PC-3 (cell line): ENCODE results near the gene ASB10. TPM values are rescaled to one million over a fixed set of nuclear protein-coding genes. Genes with fewer than 3 reads are reported as not detected.

Source experiments
- ATAC-seq: fragments of 200-7000 bp; cut with Tn5 transposase; 2 replicates; pipeline ENCODE4 v1.9.1; 2020; ENCODE audit warnings: mild to moderate bottlenecking, moderate library complexity
- BruUV-seq: library from RNA; stranded (reverse); fragments of 400-500 nt; replicated peaks from 2 replicates; lab custom pipeline; 2021; lab: Mats Ljungman, UMichigan
- CTCF ChIA-PET: fragments of 300-600 bp; sonication (Branson Sonifier 250); formaldehyde crosslinking; loops from one replicate; lab custom pipeline; 2022; ENCODE audit warnings: antibody characterized with exemption; lab: Charles Lee
- POLR2A ChIA-PET: fragments of 300-600 bp; sonication (Branson Sonifier 250); formaldehyde crosslinking; loops from one replicate; lab custom pipeline; 2022; ENCODE audit warnings: antibody characterized with exemption; ENCODE audit not compliant: unreplicated experiment; lab: Charles Lee
- DNase-seq: peaks from one replicate; pipeline ENCODE4 v3.0.0-alpha.2; 2015
- H2AFZ ChIP-seq: fragments of 300-600 bp; sonication (generic); 2 replicates; pipeline ENCODE4 v1.6.0; 2016; ENCODE audit warnings: antibody characterized with exemption, low read length
- H3F3A ChIP-seq: fragments of 300-600 bp; sonication (generic); one replicate; pipeline ENCODE4 v1.6.0; 2017; ENCODE audit warnings: antibody characterized with exemption, low read length, control low read depth, mild to moderate bottlenecking; ENCODE audit not compliant: unreplicated experiment
- H3K27ac ChIP-seq: fragments of 300-600 bp; sonication (generic); 2 replicates; pipeline ENCODE4 v1.5.1; 2016; ENCODE audit warnings: mild to moderate bottlenecking, low read length
- H3K27me3 ChIP-seq: fragments of 300-600 bp; sonication (generic); 2 replicates; pipeline ENCODE4 v1.6.1; 2016; ENCODE audit warnings: low read length, mixed read lengths
- H3K36me3 ChIP-seq: fragments of 300-600 bp; sonication (generic); 2 replicates; pipeline ENCODE4 v1.6.1; 2016; ENCODE audit warnings: low read depth, mixed run types, low read length, mixed read lengths
- H3K4me1 ChIP-seq: fragments of 300-600 bp; sonication (generic); 2 replicates; pipeline ENCODE4 v1.5.1; 2016; ENCODE audit warnings: low read length; ENCODE audit not compliant: insufficient read depth
- H3K4me2 ChIP-seq: fragments of 300-600 bp; sonication (generic); 2 replicates; pipeline ENCODE4 v1.6.0; 2016; ENCODE audit warnings: low read length
- H3K4me3 ChIP-seq: fragments of 300-600 bp; sonication (generic); 2 replicates; pipeline ENCODE4 v1.5.1; 2016; ENCODE audit warnings: mild to moderate bottlenecking, low read length, mixed read lengths
- H3K79me2 ChIP-seq: fragments of 300-600 bp; sonication (generic); 2 replicates; pipeline ENCODE4 v1.6.1; 2017; ENCODE audit warnings: low read length, mixed read lengths
- H3K9ac ChIP-seq: fragments of 300-600 bp; sonication (generic); 2 replicates; pipeline ENCODE4 v1.6.0; 2016; ENCODE audit warnings: mild to moderate bottlenecking, low read length
- H3K9me2 ChIP-seq: fragments of 300-600 bp; sonication (generic); replicated peaks from 2 replicates; pipeline ENCODE4 v1.6.1; 2016; ENCODE audit warnings: mixed run types, low read length, mixed read lengths
- H3K9me3 ChIP-seq: fragments of 300-600 bp; sonication (generic); 2 replicates; pipeline ENCODE4 v1.6.1; 2016; ENCODE audit warnings: low read length, mixed read lengths
- H4K20me1 ChIP-seq: fragments of 300-600 bp; sonication (generic); 2 replicates; pipeline ENCODE4 v1.6.1; 2016; ENCODE audit warnings: low read length, mixed read lengths
- CTCF ChIP-seq: fragments of 300-600 bp; sonication (generic); conservative IDR thresholded peaks from 2 replicates; pipeline ENCODE4 v1.5.1; 2017; ENCODE audit warnings: antibody characterized with exemption, low read depth, mild to moderate bottlenecking, low read length
- EZH2 ChIP-seq: fragments of 300-600 bp; sonication (generic); IDR thresholded peaks from one replicate; pipeline ENCODE4 v1.6.1; 2017; ENCODE audit warnings: antibody characterized with exemption, mild to moderate bottlenecking, low read length; ENCODE audit not compliant: unreplicated experiment
- EZH2phosphoT487 ChIP-seq: fragments of 300-600 bp; sonication (generic); IDR thresholded peaks from 2 replicates; pipeline ENCODE4 v1.6.1; 2018; ENCODE audit warnings: mild to moderate bottlenecking, antibody characterized with exemption, low read length, borderline replicate concordance
- intact Hi-C: fragments of 100-400 bp; cut with micrococcal nuclease; formaldehyde crosslinking; loops from 2 replicates; pipeline ENCODE4 v1.9.0; 2023
- total RNA-seq: library from RNA; depleted of rRNA; stranded (reverse); fragments of >200 nt; gene quantifications from 2 replicates; pipeline ENCODE4 v1.2.3, GENCODE V29; 2014

The ASB10 gene
- total RNA-seq, 1 experiment from 2014 or later = not detected

GRCh38 chr7:151208253-151208862 lies 21.3 kb upstream of the ASB10 start:
- Histone ChIP-seq H3K27me3 (peaks cover 5% of the 10 kb centered on the region; the same call in 1 of the 2 replicates), H3K9ac (no peak overlapping the region), H3K36me3 (no peaks in the 10 kb centered on the region; the same call in 1 of the 2 replicates), H3K27ac (no peak overlapping the region), H3K4me2 (no peak overlapping the region), H3K4me3 (no peak overlapping the region), H4K20me1 (no peaks in the 10 kb centered on the region), H3K79me2 (no peaks in the 10 kb centered on the region), H3K4me1 (no peaks in the 10 kb centered on the region), H3F3A (no peaks in the 10 kb centered on the region), H3K9me3 (no peaks in the 10 kb centered on the region), H3K9me2 (no peaks in the 10 kb centered on the region), H2AFZ (no peak overlapping the region)
- no TSS peak for BruUV-seq
- DNase-seq (no peak), ATAC-seq (no peak)
- TF ChIP-seq EZH2phosphoT487 (no peak), CTCF (no peak), EZH2 (no peak)
- intact Hi-C loops = no loop called here
- ChIA-PET CTCF (no interaction called here), POLR2A (interaction anchor here (0.5 to 0.7 kb wide), 2 partner anchors 19 to 116 kb away, joined by 3 to 4 read pairs; no protein-coding TSS in a partner anchor)

- no peak for DNase-seq
- TF ChIP-seq EZH2phosphoT487 (no peak), EZH2 (no peak), CTCF (no peak)
- ChIA-PET CTCF (no interaction called here), POLR2A (no interaction called here)
- no peak overlapping the region for H3K4me3 ChIP-seq
- no peaks in the 10 kb centered on the region for H3K9me3 ChIP-seq
- no peaks in the 10 kb centered on the region for H3K4me1 ChIP-seq
- intact Hi-C loops = no loop called here
- no peaks in the 10 kb centered on the region for H4K20me1 ChIP-seq
- no peak overlapping the region for H2AFZ ChIP-seq
- H3K27ac ChIP-seq = no peak overlapping the region
- no peaks in the 10 kb centered on the region for H3K36me3 ChIP-seq
- no peak overlapping the region for H3K4me2 ChIP-seq
- no peaks in the 10 kb centered on the region for H3F3A ChIP-seq
- no peak overlapping the region for H3K9ac ChIP-seq
- no peaks in the 10 kb centered on the region for H3K79me2 ChIP-seq
- H3K27me3 ChIP-seq = peaks cover 11% of the 10 kb centered on the region; the same call in 1 of the 2 replicates
- ATAC-seq = no peak
- no TSS peak for BruUV-seq
- H3K9me2 ChIP-seq = no peaks in the 10 kb centered on the region
Observed at GRCh38 chr7:151207804-151208203, 20.8 kb upstream of the ASB10 start.

- ATAC-seq = no peak
- no peak for DNase-seq
- Histone ChIP-seq H3K79me2 (no peaks in the 10 kb centered on the region), H3K4me3 (no peak overlapping the region), H3K36me3 (no peaks in the 10 kb centered on the region), H3K9me2 (no peaks in the 10 kb centered on the region), H3K4me1 (no peaks in the 10 kb centered on the region), H4K20me1 (no peaks in the 10 kb centered on the region), H3K27ac (no peak overlapping the region), H3K4me2 (no peak overlapping the region), H3F3A (no peaks in the 10 kb centered on the region), H2AFZ (no peak overlapping the region), H3K9me3 (no peaks in the 10 kb centered on the region), H3K9ac (no peak overlapping the region), H3K27me3 (peaks cover 13% of the 10 kb centered on the region; the same call in 1 of the 2 replicates)
- BruUV-seq = no TSS peak
- ChIA-PET POLR2A (no interaction called here), CTCF (no interaction called here)
- TF ChIP-seq EZH2phosphoT487 (no peak), CTCF (no peak), EZH2 (no peak)
- intact Hi-C loops = no loop called here
Observed at GRCh38 chr7:151207315-151207714, 20.3 kb upstream of the ASB10 start.
